HEK293 (cell line): ENCODE measurements around the gene TUBG2.

Source experiments
- GLI4 ChIP-seq: fragments of 450-650 bp; formaldehyde crosslinking; IDR thresholded peaks from 2 replicates; pipeline ENCODE4 v1.5.1; 2016; ENCODE audit warnings: missing biosample characterization, missing genetic modification characterization
- KLF9 ChIP-seq: fragments of 450-650 bp; formaldehyde crosslinking; IDR thresholded peaks from 2 replicates; pipeline ENCODE4 v1.5.1; 2016; ENCODE audit warnings: missing biosample characterization, missing genetic modification characterization, low read depth
- SCRT2 ChIP-seq: fragments of 450-650 bp; formaldehyde crosslinking; IDR thresholded peaks from 2 replicates; pipeline ENCODE4 v1.5.1; 2016; ENCODE audit warnings: missing biosample characterization, missing genetic modification characterization
- SP3 ChIP-seq: fragments of 450-650 bp; formaldehyde crosslinking; IDR thresholded peaks from 2 replicates; pipeline ENCODE4 v1.5.1; 2016; ENCODE audit warnings: missing biosample characterization, missing genetic modification characterization
- ZFP41 ChIP-seq: fragments of 450-650 bp; formaldehyde crosslinking; IDR thresholded peaks from 2 replicates; pipeline ENCODE4 v1.5.1; 2016; ENCODE audit warnings: missing biosample characterization, missing genetic modification characterization, borderline replicate concordance
- ZNF114 ChIP-seq: fragments of 450-650 bp; formaldehyde crosslinking; IDR thresholded peaks from 2 replicates; pipeline ENCODE4 v1.5.0; 2017; ENCODE audit warnings: missing biosample characterization, missing genetic modification characterization
- ZNF266 ChIP-seq: fragments of 450-650 bp; formaldehyde crosslinking; IDR thresholded peaks from 2 replicates; pipeline ENCODE4 v1.5.1; 2016; ENCODE audit warnings: missing biosample characterization, missing genetic modification characterization, low read depth
- ZNF600 ChIP-seq: fragments of 450-650 bp; formaldehyde crosslinking; IDR thresholded peaks from 2 replicates; pipeline ENCODE4 v1.5.1; 2016; ENCODE audit warnings: missing biosample characterization, missing genetic modification characterization
- ZNF843 ChIP-seq: fragments of 450-650 bp; formaldehyde crosslinking; IDR thresholded peaks from 2 replicates; pipeline ENCODE4 v1.5.1; 2016; ENCODE audit warnings: missing biosample characterization, missing genetic modification characterization
- ZSCAN30 ChIP-seq: fragments of 450-650 bp; IDR thresholded peaks from 2 replicates; pipeline ENCODE4 v1.5.1; 2018; ENCODE audit warnings: missing biosample characterization, mild to moderate bottlenecking, missing genetic modification characterization, moderate library complexity
- ZXDB ChIP-seq: fragments of 450-650 bp; formaldehyde crosslinking; IDR thresholded peaks from 2 replicates; pipeline ENCODE4 v1.5.1; 2016; ENCODE audit warnings: missing biosample characterization, missing genetic modification characterization
- TF ChIP-seq, protein P1 (sequence below): fragments of 450-650 bp; formaldehyde crosslinking; IDR thresholded peaks from 2 replicates; pipeline ENCODE4 v1.5.1; 2016; ENCODE audit warnings: missing biosample characterization, missing genetic modification characterization
- TF ChIP-seq, protein P2 (sequence below): sonication (generic); formaldehyde crosslinking; IDR thresholded peaks from 2 replicates; pipeline ENCODE4 v1.8.1; 2022; ENCODE audit warnings: mild to moderate bottlenecking, moderate library complexity, missing genetic modification reagents
- TF ChIP-seq, protein P3 (sequence below): fragments of 450-650 bp; formaldehyde crosslinking; IDR thresholded peaks from 2 replicates; pipeline ENCODE4 v1.5.1; 2016; ENCODE audit warnings: missing biosample characterization, missing genetic modification characterization
- TF ChIP-seq, protein P4 (sequence below): fragments of 450-650 bp; formaldehyde crosslinking; IDR thresholded peaks from 2 replicates; pipeline ENCODE4 v1.5.1; 2016; ENCODE audit warnings: missing biosample characterization, missing genetic modification characterization
- TF ChIP-seq, protein P5 (sequence below): fragments of 450-650 bp; formaldehyde crosslinking; IDR thresholded peaks from 2 replicates; pipeline ENCODE4 v1.5.1; 2016; ENCODE audit warnings: missing biosample characterization, missing genetic modification characterization
- TF ChIP-seq, protein P6 (sequence below): fragments of 450-650 bp; formaldehyde crosslinking; IDR thresholded peaks from 2 replicates; pipeline ENCODE4 v1.5.1; 2016; ENCODE audit warnings: missing biosample characterization, missing genetic modification characterization

The TUBG2 gene

DNA sequence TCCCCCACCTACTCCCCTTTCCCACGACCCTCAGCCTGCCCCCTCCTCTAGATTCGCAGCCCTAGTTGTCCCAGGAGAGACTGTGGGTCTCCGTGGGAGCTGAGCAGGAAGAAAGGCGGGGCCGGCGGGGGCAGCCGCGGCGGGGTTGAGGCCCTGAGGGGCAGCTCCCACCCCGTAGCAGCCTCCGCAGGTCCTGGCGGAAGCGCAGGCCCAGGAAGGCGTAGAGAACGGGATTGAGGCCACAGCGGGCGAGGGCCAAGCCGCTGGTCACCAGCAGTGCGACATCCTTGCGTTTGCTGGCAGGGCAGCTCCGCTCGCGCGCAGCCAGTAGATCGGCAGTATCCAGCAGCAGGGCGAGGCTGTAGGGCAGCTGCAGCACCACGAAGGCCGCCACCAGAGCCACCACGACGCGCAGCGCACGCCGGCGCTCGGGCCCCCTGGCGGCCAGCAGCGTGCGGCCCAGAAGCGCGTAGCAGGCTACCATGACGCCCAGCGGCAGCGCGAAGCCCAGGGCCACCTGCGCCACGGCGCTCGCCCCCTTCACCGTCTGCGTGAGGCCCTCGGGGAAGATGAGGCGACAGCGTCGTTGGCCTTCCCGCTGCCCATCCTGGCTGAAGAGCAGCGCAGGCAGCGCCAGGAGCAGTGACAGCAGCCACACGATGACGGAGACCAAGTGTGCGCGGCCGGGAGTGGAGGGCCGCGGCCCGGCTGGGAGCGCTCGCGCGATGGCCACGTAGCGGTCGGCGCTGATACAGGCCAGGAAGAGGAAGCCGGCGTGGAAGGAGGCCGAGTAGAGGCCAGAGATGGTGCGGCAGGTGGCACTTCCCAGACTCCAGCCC lies 20.6 kb downstream of the TUBG2 start (continued):
- TF ChIP-seq ZNF843 (no peak), SP3 (tag by site-specific recombination) (peak; percentile 67), ZXDB (tag by site-specific recombination) (peak; percentile 45; the same call in 1 of the 2 replicates), ZFP41 (tag by site-specific recombination) (no peak), KLF9 (0 out of 2 replicates have a peak, but pooled peaks have one; percentile 5), ZNF266 (no peak), ZSCAN30 (0 out of 2 replicates have a peak, but pooled peaks have one; percentile 43), ZNF600 (tag by site-specific recombination) (peak; percentile 97), SCRT2 (tag by site-specific recombination) (peak; percentile 53), GLI4 (no peak), ZNF114 (tag by site-specific recombination) (no peak)
- TF ChIP-seq, protein P1, sequence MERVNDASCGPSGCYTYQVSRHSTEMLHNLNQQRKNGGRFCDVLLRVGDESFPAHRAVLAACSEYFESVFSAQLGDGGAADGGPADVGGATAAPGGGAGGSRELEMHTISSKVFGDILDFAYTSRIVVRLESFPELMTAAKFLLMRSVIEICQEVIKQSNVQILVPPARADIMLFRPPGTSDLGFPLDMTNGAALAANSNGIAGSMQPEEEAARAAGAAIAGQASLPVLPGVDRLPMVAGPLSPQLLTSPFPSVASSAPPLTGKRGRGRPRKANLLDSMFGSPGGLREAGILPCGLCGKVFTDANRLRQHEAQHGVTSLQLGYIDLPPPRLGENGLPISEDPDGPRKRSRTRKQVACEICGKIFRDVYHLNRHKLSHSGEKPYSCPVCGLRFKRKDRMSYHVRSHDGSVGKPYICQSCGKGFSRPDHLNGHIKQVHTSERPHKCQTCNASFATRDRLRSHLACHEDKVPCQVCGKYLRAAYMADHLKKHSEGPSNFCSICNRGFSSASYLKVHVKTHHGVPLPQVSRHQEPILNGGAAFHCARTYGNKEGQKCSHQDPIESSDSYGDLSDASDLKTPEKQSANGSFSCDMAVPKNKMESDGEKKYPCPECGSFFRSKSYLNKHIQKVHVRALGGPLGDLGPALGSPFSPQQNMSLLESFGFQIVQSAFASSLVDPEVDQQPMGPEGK (tag by site-specific recombination) = peak; percentile 88
- TF ChIP-seq, protein P2, sequence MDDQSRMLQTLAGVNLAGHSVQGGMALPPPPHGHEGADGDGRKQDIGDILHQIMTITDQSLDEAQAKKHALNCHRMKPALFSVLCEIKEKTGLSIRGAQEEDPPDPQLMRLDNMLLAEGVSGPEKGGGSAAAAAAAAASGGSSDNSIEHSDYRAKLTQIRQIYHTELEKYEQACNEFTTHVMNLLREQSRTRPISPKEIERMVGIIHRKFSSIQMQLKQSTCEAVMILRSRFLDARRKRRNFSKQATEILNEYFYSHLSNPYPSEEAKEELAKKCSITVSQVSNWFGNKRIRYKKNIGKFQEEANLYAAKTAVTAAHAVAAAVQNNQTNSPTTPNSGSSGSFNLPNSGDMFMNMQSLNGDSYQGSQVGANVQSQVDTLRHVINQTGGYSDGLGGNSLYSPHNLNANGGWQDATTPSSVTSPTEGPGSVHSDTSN = peak; percentile 93; the same call in 1 of the 2 replicates
- TF ChIP-seq, protein P3, sequence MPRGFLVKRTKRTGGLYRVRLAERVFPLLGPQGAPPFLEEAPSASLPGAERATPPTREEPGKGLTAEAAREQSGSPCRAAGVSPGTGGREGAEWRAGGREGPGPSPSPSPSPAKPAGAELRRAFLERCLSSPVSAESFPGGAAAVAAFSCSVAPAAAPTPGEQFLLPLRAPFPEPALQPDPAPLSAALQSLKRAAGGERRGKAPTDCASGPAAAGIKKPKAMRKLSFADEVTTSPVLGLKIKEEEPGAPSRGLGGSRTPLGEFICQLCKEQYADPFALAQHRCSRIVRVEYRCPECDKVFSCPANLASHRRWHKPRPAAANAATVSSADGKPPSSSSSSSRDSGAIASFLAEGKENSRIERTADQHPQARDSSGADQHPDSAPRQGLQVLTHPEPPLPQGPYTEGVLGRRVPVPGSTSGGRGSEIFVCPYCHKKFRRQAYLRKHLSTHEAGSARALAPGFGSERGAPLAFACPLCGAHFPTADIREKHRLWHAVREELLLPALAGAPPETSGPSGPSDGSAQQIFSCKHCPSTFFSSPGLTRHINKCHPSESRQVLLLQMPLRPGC (tag by site-specific recombination) = peak; percentile 15; the same call in 1 of the 2 replicates
- TF ChIP-seq, protein P4, sequence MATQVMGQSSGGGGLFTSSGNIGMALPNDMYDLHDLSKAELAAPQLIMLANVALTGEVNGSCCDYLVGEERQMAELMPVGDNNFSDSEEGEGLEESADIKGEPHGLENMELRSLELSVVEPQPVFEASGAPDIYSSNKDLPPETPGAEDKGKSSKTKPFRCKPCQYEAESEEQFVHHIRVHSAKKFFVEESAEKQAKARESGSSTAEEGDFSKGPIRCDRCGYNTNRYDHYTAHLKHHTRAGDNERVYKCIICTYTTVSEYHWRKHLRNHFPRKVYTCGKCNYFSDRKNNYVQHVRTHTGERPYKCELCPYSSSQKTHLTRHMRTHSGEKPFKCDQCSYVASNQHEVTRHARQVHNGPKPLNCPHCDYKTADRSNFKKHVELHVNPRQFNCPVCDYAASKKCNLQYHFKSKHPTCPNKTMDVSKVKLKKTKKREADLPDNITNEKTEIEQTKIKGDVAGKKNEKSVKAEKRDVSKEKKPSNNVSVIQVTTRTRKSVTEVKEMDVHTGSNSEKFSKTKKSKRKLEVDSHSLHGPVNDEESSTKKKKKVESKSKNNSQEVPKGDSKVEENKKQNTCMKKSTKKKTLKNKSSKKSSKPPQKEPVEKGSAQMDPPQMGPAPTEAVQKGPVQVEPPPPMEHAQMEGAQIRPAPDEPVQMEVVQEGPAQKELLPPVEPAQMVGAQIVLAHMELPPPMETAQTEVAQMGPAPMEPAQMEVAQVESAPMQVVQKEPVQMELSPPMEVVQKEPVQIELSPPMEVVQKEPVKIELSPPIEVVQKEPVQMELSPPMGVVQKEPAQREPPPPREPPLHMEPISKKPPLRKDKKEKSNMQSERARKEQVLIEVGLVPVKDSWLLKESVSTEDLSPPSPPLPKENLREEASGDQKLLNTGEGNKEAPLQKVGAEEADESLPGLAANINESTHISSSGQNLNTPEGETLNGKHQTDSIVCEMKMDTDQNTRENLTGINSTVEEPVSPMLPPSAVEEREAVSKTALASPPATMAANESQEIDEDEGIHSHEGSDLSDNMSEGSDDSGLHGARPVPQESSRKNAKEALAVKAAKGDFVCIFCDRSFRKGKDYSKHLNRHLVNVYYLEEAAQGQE (tag by site-specific recombination) = 0 out of 2 replicates have a peak, but pooled peaks have one; percentile 13
- TF ChIP-seq, protein P5, sequence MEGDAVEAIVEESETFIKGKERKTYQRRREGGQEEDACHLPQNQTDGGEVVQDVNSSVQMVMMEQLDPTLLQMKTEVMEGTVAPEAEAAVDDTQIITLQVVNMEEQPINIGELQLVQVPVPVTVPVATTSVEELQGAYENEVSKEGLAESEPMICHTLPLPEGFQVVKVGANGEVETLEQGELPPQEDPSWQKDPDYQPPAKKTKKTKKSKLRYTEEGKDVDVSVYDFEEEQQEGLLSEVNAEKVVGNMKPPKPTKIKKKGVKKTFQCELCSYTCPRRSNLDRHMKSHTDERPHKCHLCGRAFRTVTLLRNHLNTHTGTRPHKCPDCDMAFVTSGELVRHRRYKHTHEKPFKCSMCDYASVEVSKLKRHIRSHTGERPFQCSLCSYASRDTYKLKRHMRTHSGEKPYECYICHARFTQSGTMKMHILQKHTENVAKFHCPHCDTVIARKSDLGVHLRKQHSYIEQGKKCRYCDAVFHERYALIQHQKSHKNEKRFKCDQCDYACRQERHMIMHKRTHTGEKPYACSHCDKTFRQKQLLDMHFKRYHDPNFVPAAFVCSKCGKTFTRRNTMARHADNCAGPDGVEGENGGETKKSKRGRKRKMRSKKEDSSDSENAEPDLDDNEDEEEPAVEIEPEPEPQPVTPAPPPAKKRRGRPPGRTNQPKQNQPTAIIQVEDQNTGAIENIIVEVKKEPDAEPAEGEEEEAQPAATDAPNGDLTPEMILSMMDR (tag by site-specific recombination) = peak; percentile 78
- TF ChIP-seq, protein P6, sequence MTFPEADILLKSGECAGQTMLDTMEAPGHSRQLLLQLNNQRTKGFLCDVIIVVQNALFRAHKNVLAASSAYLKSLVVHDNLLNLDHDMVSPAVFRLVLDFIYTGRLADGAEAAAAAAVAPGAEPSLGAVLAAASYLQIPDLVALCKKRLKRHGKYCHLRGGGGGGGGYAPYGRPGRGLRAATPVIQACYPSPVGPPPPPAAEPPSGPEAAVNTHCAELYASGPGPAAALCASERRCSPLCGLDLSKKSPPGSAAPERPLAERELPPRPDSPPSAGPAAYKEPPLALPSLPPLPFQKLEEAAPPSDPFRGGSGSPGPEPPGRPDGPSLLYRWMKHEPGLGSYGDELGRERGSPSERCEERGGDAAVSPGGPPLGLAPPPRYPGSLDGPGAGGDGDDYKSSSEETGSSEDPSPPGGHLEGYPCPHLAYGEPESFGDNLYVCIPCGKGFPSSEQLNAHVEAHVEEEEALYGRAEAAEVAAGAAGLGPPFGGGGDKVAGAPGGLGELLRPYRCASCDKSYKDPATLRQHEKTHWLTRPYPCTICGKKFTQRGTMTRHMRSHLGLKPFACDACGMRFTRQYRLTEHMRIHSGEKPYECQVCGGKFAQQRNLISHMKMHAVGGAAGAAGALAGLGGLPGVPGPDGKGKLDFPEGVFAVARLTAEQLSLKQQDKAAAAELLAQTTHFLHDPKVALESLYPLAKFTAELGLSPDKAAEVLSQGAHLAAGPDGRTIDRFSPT (tag by site-specific recombination) = no peak
